VCaP (cell line): ENCODE data around the gene CTAGE1.
"Not testable (repeated sequence)": the region's sequence is repeated elsewhere in the genome, so short reads cannot be mapped to it uniquely, and the experiment has no call there.

Source experiments
- H3K27ac ChIP-seq: fragments of 450-650 bp; 2 replicates; pipeline ENCODE4 v1.5.1; 2017
- TF ChIP-seq, protein P1 (sequence below): fragments of 450-650 bp; conservative IDR thresholded peaks from 2 replicates; pipeline ENCODE4 v1.5.1; 2017; ENCODE audit warnings: mild to moderate bottlenecking, moderate library complexity

The CTAGE1 gene

DNA sequence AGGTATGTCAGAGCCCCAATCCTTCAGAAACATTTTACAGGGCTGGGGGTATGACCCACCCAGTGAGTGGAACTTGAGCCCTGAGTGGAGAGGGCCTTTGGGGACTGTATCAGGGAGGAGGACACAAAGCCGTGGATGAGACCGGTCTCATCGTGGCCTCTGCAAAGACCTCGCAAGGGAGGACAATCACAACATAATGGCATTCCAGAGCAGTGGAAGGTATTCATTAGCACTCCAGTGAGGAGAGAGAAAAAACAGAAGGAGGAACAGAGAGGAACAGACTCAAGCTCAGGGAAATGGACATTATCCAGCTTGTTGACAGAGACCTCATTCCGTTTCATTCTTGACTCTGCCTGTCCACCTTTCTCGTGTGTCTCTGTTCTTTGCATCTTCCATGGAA is 38.8 kb upstream of the CTAGE1 start:
- TF ChIP-seq, protein P1, sequence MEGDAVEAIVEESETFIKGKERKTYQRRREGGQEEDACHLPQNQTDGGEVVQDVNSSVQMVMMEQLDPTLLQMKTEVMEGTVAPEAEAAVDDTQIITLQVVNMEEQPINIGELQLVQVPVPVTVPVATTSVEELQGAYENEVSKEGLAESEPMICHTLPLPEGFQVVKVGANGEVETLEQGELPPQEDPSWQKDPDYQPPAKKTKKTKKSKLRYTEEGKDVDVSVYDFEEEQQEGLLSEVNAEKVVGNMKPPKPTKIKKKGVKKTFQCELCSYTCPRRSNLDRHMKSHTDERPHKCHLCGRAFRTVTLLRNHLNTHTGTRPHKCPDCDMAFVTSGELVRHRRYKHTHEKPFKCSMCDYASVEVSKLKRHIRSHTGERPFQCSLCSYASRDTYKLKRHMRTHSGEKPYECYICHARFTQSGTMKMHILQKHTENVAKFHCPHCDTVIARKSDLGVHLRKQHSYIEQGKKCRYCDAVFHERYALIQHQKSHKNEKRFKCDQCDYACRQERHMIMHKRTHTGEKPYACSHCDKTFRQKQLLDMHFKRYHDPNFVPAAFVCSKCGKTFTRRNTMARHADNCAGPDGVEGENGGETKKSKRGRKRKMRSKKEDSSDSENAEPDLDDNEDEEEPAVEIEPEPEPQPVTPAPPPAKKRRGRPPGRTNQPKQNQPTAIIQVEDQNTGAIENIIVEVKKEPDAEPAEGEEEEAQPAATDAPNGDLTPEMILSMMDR = no peak

DNA sequence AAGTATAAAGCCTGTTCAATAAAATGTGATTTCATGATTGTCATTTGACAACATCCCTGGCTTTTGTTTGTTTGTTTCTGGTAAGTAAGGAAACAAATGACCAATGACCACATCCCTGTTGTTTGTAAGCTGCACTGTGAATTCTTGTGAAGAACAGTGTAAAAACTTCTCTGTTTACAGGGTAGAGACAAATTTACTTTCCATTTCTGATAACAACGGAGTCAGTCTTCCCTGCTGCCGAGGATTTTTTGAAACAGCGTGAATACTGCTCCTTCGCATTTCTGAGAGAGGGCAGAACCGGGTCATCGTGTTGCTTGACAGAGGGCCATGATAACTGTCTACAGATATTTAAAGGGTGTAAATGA is 38.4 kb upstream of the CTAGE1 start:
- TF ChIP-seq, protein P1 = no peak
- no peak overlapping the region for H3K27ac ChIP-seq

More for the DNA sequence above, 38.8 kb upstream of the CTAGE1 start:
- no peak overlapping the region for H3K27ac ChIP-seq

DNA sequence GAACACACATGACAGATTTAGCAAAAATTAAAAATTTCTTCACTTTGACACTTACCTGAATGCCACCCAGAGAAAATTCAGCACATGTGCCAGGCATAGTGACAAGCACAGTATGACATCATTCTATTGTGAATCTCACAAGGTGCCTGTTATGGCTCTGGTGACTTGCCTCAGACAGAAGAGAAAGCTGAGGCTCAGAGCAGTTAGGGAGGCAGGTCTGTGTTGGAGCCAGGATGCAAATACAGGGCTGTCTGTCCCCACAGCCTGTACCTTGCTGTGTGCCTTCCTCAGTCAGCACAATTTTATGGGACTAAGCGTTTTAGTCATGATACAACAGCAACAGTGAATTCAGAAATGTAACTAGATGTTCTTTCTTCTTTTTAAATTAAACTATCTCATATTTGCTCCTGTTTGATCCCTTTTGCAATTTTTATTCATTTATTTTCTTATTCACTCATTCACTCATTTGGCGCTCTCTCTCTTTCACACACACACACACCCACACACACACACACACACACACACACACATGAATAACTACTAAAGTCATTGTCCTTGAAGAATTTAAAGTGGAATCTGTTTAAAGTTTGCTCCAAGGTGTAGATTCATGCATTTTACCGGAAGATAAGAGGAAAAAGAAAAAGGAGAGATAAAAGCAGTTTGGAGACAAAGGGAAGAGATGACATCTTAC is 37.9 kb upstream of the CTAGE1 start:
- no peak overlapping the region for H3K27ac ChIP-seq
- TF ChIP-seq, protein P1 = no peak

DNA sequence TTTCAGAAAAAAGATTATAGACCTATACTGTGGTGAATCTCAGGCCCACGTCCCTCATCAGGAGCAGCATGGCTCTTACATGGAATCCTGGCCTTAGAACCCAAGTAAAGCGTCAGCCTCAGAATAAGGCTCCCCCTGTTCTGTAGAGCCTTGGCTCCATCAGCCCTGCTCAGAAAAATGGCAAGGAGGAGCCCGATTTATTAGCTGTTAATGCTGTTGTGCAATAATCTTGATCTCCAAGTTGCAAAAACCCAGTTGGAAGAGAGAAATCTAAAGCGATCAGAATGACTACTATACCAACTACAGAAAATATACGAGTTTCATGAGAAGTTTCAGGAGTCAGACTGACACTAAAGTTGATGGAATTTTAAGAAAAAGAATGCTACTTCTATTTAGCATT is 35.6 kb upstream of the CTAGE1 start:
- no peak overlapping the region for H3K27ac ChIP-seq
- TF ChIP-seq, protein P1 = no peak

DNA sequence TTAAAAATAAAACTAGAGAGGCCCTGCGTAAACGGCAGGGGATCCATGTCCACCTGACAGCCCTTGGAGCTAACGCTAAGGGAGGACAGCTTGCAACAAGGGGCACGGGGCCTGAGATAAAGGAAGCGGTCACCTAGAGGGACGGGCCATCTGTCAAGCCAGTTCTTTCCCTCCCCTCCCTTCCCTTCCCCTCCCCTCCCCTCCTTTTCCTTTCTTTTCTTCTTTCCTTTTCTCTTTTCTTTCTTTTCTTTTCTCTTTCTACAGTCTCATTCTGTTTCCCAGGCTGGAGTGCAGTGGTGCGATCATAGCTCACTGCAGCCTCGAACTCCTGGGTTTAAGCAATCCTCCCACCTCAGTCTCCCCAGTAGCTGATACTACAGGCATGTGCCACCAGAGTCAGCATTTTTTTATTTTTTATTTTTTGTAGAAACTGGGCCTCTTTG is 34.5 kb upstream of the CTAGE1 start:
- no peak overlapping the region for H3K27ac ChIP-seq
- TF ChIP-seq, protein P1 = no peak

DNA sequence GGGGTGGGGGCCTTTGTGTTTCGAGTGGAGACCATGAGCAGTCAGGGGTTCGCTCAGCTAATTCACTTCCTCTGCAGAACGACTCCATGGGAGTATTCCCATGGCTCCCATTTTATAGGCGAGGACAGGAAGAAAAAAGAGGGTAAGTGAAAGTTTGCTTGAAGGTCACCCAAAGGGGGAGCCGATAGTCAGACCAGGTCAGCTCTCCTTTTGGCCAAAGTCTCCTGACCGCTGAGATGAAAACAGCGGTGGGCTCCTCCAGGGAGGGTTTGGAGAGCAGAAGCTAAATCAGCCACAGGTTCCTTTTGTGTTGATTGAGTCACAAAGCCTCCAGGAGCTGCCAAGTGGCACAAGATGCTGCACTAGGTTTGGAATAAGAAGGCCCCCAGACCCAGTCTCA is 34.1 kb upstream of the CTAGE1 start:
- TF ChIP-seq, protein P1 = no peak
- H3K27ac ChIP-seq = no peak overlapping the region

GRCh38 chr18:22450766-22451165 is 33.1 kb upstream of the CTAGE1 start:
- H3K27ac ChIP-seq = not testable (repeated sequence)

DNA sequence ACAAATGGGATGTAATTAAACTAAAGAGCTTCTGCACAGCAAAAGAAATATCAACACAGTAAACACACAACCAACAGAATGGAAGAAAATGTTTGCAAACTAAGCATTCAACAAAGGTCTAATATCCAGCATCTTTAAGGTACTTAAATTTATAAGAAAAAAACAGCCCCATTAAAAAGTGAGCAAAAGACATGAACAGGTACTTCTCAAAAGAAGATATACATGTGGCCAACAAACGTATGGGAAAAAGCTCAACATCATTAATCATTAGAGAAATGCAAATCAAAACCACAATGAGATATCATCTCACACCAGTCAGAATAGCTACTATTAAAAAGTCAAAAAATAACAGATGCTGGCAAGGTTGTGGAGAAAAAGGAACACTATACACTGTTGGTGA is 32.6 kb upstream of the CTAGE1 start:
- H3K27ac ChIP-seq = not testable (repeated sequence)

- H3K27ac ChIP-seq = not testable (repeated sequence)
Measured at GRCh38 chr18:22449753-22450152, 32.0 kb upstream of the CTAGE1 start.
